Mucosa of gallbladder (tissue), 1 donor: ENCODE data around the gene SYNM. TPM values are rescaled to one million over a fixed set of nuclear protein-coding genes. Genes with fewer than 3 reads are reported as not detected.

Source experiments
- DNase-seq: peaks from one replicate; pipeline ENCODE4 v3.0.0-alpha.2; 2020; ENCODE audit warnings: low spot score
- total RNA-seq: library from RNA; stranded (reverse); gene quantifications from one replicate; pipeline ENCODE4 v1.2.1, GENCODE V29; 2021
- donor health status: DM: no; HTN: no; CAD: no.

Gene SYNM
- total RNA-seq, 1 donor from 2014 or later = 167 TPM

- DNase-seq = no peak
Measured at GRCh38 chr15:99085413-99086326, 19.2 kb upstream of the SYNM start.

- no peak for DNase-seq
Measured at GRCh38 chr15:99086327-99086667, 18.6 kb upstream of the SYNM start.

- no peak for DNase-seq
Measured at GRCh38 chr15:99087405-99087943, 17.4 kb upstream of the SYNM start.

- no peak for DNase-seq
Measured at GRCh38 chr15:99090011-99090699, 14.7 kb upstream of the SYNM start.

- DNase-seq = no peak
Measured at GRCh38 chr15:99090938-99091337, 13.9 kb upstream of the SYNM start.

- no peak for DNase-seq
Measured at GRCh38 chr15:99092554-99093172, 12.2 kb upstream of the SYNM start.

GRCh38 chr15:99095626-99096025 lies 9.3 kb upstream of the SYNM start:
- DNase-seq = no peak

- no peak for DNase-seq
Measured at GRCh38 chr15:99096173-99096893, 8.5 kb upstream of the SYNM start.

GRCh38 chr15:99096894-99097426 lies 7.9 kb upstream of the SYNM start:
- DNase-seq = no peak

- DNase-seq = no peak
Measured at GRCh38 chr15:99097441-99098410, 7.2 kb upstream of the SYNM start.

GRCh38 chr15:99098426-99098825 lies 6.5 kb upstream of the SYNM start:
- no peak for DNase-seq

GRCh38 chr15:99098991-99099390 lies 5.9 kb upstream of the SYNM start:
- DNase-seq = no peak

- no peak for DNase-seq
Measured at GRCh38 chr15:99099661-99100060, 5.2 kb upstream of the SYNM start.

- DNase-seq = peak; percentile 83
Measured at GRCh38 chr15:99100245-99101173, 4.4 kb upstream of the SYNM start.

- DNase-seq = no peak
Measured at GRCh38 chr15:99101501-99101900, 3.4 kb upstream of the SYNM start.

GRCh38 chr15:99102332-99103235 lies 2.3 kb upstream of the SYNM start:
- no peak for DNase-seq

- no peak for DNase-seq
Measured at GRCh38 chr15:99103279-99103678, 1.6 kb upstream of the SYNM start.
